Muscle of arm (tissue), 14 donors: ENCODE data around the gene ARFIP1. TPM values are rescaled to one million over a fixed set of nuclear protein-coding genes. Genes with fewer than 3 reads are reported as not detected.
"Not testable (repeated sequence)": the region's sequence is repeated elsewhere in the genome, so short reads cannot be mapped to it uniquely, and the experiment has no call there.

Experiments
- DNase-seq: peaks from one replicate; pipeline ENCODE4 v3.0.0-alpha.2; 2013
- long read RNA-seq, 11 donors: transcript quantifications; one replicate each; lab custom pipeline, GENCODE V29; 2026
- polyA plus RNA-seq, 12 donors: library from polyadenylated mRNA; unstranded; fragments of 120-200 nt; gene quantifications; one replicate each; pipeline ENCODE4 v1.2.1, GENCODE V29; 2013; ENCODE audit not compliant: insufficient read length in 12 of 12

ARFIP1 gene
- 10 to 100 TPM in 11 of 12 donors, not detected in 1; 17.8 to 31.6 (median 22.4) TPM for polyA plus RNA-seq
- long read RNA-seq, donor 1, transcript ARFIP1-201 (9 exons, 3,111 nt) = major isoform, 5 of 32 reads
- long read RNA-seq, donor 1, partial matches to known transcripts = 23 of 32 reads
- long read RNA-seq, donor 1, other reads (novel, unspliced or antisense) = 0 of 32 reads
- long read RNA-seq, donor 2, partial matches to known transcripts = 0 of 6 reads
- long read RNA-seq, donor 2, other reads (novel, unspliced or antisense) = 0 of 6 reads
- long read RNA-seq, donor 3, partial matches to known transcripts = 6 of 11 reads
- long read RNA-seq, donor 3, other reads (novel, unspliced or antisense) = 0 of 11 reads
- long read RNA-seq, donor 4, partial matches to known transcripts = 0 of 3 reads
- long read RNA-seq, donor 4, other reads (novel, unspliced or antisense) = 0 of 3 reads
- long read RNA-seq, donor 5, partial matches to known transcripts = 0 of 5 reads
- long read RNA-seq, donor 5, other reads (novel, unspliced or antisense) = 0 of 5 reads
- long read RNA-seq, donor 6, partial matches to known transcripts = 5 of 7 reads
- long read RNA-seq, donor 6, other reads (novel, unspliced or antisense) = 0 of 7 reads
- long read RNA-seq, donor 7, partial matches to known transcripts = 0 of 1 reads
- long read RNA-seq, donor 7, other reads (novel, unspliced or antisense) = 0 of 1 reads
- long read RNA-seq, donor 8, partial matches to known transcripts = 10 of 17 reads
- long read RNA-seq, donor 8, other reads (novel, unspliced or antisense) = 0 of 17 reads
- long read RNA-seq, donor 9, partial matches to known transcripts = 11 of 12 reads
- long read RNA-seq, donor 9, other reads (novel, unspliced or antisense) = 0 of 12 reads
- long read RNA-seq, donor 10, partial matches to known transcripts = 0 of 6 reads
- long read RNA-seq, donor 10, other reads (novel, unspliced or antisense) = 0 of 6 reads
- long read RNA-seq, donor 11, partial matches to known transcripts = 0 of 9 reads
- long read RNA-seq, donor 11, other reads (novel, unspliced or antisense) = 0 of 9 reads

- peak; percentile 98 for DNase-seq
These were observed at the start of gene ARFIP1, which contains the start of gene TIGD4 for GRCh38 chr4:152779513-152780266. Gene ARFIP1, plus strand, starts transcription at chr4:152779954. Its CDS starts 49,680 bp downstream, at chr4:152829634. Gene TIGD4, minus strand, starts transcription at chr4:152779730. Its CDS starts 8,726 bp downstream, at chr4:152771004.

- DNase-seq = no peak
These were observed 47.8 kb upstream of the ARFIP1 start for GRCh38 chr4:152731997-152732396.

GRCh38 chr4:152734015-152734698 lies 45.6 kb upstream of the ARFIP1 start:
- no peak for DNase-seq

- DNase-seq = no peak
These were observed 45.1 kb upstream of the ARFIP1 start for GRCh38 chr4:152734699-152735050.

GRCh38 chr4:152735396-152735859 lies 44.3 kb upstream of the ARFIP1 start:
- peak; percentile 16 for DNase-seq

- no peak for DNase-seq
These were observed 43.8 kb upstream of the ARFIP1 start for GRCh38 chr4:152735906-152736305.

- DNase-seq = no peak
These were observed 40.9 kb upstream of the ARFIP1 start for GRCh38 chr4:152738827-152739226.

GRCh38 chr4:152747444-152747843 lies 32.3 kb upstream of the ARFIP1 start:
- DNase-seq = no peak

GRCh38 chr4:152748619-152749018 lies 31.1 kb upstream of the ARFIP1 start:
- DNase-seq = no peak

GRCh38 chr4:152763796-152764195 lies 16.0 kb upstream of the ARFIP1 start:
- no peak for DNase-seq

- DNase-seq = not testable (repeated sequence)
These were observed 14.6 kb upstream of the ARFIP1 start for GRCh38 chr4:152765069-152765737.

- DNase-seq = no peak
These were observed 7.8 kb upstream of the ARFIP1 start for GRCh38 chr4:152771741-152772533.

GRCh38 chr4:152773339-152773738 lies 6.4 kb upstream of the ARFIP1 start:
- DNase-seq = no peak

- no peak for DNase-seq
These were observed 5.8 kb upstream of the ARFIP1 start for GRCh38 chr4:152773953-152774352.

- DNase-seq = no peak
These were observed 3.4 kb upstream of the ARFIP1 start for GRCh38 chr4:152776352-152776751.

- DNase-seq = no peak
These were observed 2.3 kb upstream of the ARFIP1 start for GRCh38 chr4:152777488-152777887.

- DNase-seq = peak; percentile 41
These were observed 870 bp upstream of the ARFIP1 start for GRCh38 chr4:152778656-152779512.

GRCh38 chr4:152780267-152780778 lies 569 bp downstream of the ARFIP1 start:
- DNase-seq = no peak
